Upper lobe of left lung (tissue), 4 donors: ENCODE results near the gene PSG1.
"Not testable (repeated sequence)": the region's sequence is repeated elsewhere in the genome, so short reads cannot be mapped to it uniquely, and the experiment has no call there.

Experiments used
- CTCF ChIP-seq, 6 experiments: fragments of 450-650 bp in 4 of 6; fragments of 200-600 bp in 2 of 6; sonication (generic) in 2 of 6; IDR thresholded peaks; one replicate each; pipeline ENCODE4 v1.5.1; 2016 to 2019; ENCODE audit warnings: antibody characterized with exemption in 6 of 6
- EP300 ChIP-seq, 4 donors: sonication (generic); formaldehyde crosslinking; IDR thresholded peaks; one replicate each; pipeline ENCODE4 v1.5.1; 2017; ENCODE audit warnings: antibody characterized with exemption in 4 of 4, control low read depth in 2 of 4
- POLR2A ChIP-seq, 4 donors: fragments of 450-650 bp; IDR thresholded peaks; one replicate each; pipeline ENCODE4 v1.5.1; 2016 to 2017; ENCODE audit warnings: antibody characterized with exemption in 4 of 4, mild to moderate bottlenecking in 2 of 4

GRCh38 chr19:42851718-42852280, 27.7 kb downstream of the PSG1 start:
- not testable (repeated sequence) for TF ChIP-seq CTCF, POLR2A, EP300 (IDR thresholded peaks at IDR 0.05)
